ENCODE data around the gene CYB5B. TPM values are rescaled to one million over a fixed set of nuclear protein-coding genes. Genes with fewer than 3 reads are reported as not detected.

Gene CYB5B
- polyA plus RNA-seq, 1 experiment: 134 TPM

GRCh38 chr16:69511651-69512050, 87.2 kb downstream of the CYB5B start:
- no peak for DNase-seq (ENCODE audit: low read depth)
- ChIA-PET CTCF (no interaction called here), POLR2A (no interaction called here)
- no peak overlapping the region for H3K4me3 ChIP-seq (ENCODE audit: low read depth, low read length)
- TF ChIP-seq, protein P1, sequence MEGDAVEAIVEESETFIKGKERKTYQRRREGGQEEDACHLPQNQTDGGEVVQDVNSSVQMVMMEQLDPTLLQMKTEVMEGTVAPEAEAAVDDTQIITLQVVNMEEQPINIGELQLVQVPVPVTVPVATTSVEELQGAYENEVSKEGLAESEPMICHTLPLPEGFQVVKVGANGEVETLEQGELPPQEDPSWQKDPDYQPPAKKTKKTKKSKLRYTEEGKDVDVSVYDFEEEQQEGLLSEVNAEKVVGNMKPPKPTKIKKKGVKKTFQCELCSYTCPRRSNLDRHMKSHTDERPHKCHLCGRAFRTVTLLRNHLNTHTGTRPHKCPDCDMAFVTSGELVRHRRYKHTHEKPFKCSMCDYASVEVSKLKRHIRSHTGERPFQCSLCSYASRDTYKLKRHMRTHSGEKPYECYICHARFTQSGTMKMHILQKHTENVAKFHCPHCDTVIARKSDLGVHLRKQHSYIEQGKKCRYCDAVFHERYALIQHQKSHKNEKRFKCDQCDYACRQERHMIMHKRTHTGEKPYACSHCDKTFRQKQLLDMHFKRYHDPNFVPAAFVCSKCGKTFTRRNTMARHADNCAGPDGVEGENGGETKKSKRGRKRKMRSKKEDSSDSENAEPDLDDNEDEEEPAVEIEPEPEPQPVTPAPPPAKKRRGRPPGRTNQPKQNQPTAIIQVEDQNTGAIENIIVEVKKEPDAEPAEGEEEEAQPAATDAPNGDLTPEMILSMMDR (IDR thresholded peaks at IDR 0.05; ENCODE audit: insufficient read depth, low read depth, low read length): no peak
- no peaks in the 10 kb centered on the region for H3K36me3 ChIP-seq (ENCODE audit: control insufficient read depth, insufficient read depth, low read length)
- H3K27me3 ChIP-seq (ENCODE audit: control insufficient read depth, insufficient read depth, low read length): no peaks in the 10 kb centered on the region

DNA sequence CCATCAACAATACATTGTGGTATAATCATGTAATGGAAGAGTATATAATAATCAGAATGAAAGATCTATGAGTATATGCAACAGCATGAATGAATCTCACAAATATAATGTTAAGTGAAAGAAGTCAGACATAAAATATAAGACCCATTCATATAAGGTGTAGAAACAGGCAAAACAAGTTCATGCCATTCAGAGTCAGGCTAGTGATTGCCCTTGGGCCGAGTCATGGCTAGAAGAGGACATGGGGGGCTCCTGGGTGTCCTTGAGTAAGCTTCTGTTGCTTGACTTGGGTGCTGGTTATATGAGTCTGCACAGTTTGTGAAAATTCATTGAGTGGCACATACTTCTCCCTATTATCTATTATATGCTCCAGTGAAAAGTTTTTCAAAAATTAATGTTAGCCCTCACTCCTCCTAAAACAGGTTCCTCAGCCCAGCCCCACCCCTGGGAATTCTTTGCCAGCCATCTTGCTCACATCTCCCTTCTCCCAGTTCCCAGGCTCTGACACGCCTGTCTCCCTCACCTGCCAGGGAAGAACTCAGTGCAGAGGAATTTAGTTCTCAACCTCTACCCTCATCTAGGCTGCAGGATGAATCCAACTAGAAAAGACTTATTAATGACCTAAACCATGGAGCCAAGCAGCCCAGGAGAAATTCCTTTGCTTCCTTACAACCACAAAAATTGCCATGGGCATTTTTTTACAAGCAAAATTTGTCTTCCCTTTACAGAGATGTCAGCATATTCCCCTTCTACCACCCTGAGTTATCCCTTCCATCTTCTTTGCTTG, 89.0 kb downstream of the CYB5B start:
- Histone ChIP-seq H3K36me3 (ENCODE audit: control insufficient read depth, insufficient read depth, low read length) (no peaks in the 10 kb centered on the region), H3K4me3 (ENCODE audit: low read depth, low read length) (no peak overlapping the region), H3K27me3 (ENCODE audit: control insufficient read depth, insufficient read depth, low read length) (no peaks in the 10 kb centered on the region)
- peak; percentile 94 for DNase-seq (ENCODE audit: low read depth)
- ChIA-PET CTCF (interaction anchor here (0.6 kb wide), 1 partner anchor 117 kb away, joined by 4 read pairs; no protein-coding TSS in a partner anchor), POLR2A (no interaction called here)
- TF ChIP-seq, protein P1 (IDR thresholded peaks at IDR 0.05; ENCODE audit: insufficient read depth, low read depth, low read length): no peak

- ChIA-PET CTCF (no interaction called here), POLR2A (no interaction called here)
- Histone ChIP-seq H3K4me3 (ENCODE audit: low read depth, low read length) (no peak overlapping the region), H3K36me3 (ENCODE audit: control insufficient read depth, insufficient read depth, low read length) (no peaks in the 10 kb centered on the region), H3K27me3 (ENCODE audit: control insufficient read depth, insufficient read depth, low read length) (no peaks in the 10 kb centered on the region)
- TF ChIP-seq, protein P1 (IDR thresholded peaks at IDR 0.05; ENCODE audit: insufficient read depth, low read depth, low read length): no peak
- DNase-seq (ENCODE audit: low read depth): no peak
These were observed 89.9 kb downstream of the CYB5B start for GRCh38 chr16:69514356-69514755.

Other genes starting within 250 kb of the CYB5B start
- 43.1 and 50.5 TPM in 2 replicates for gene SNTB2, start 237.5 kb upstream of the CYB5B start, polyA plus RNA-seq (2011; rRNA removed)
- 14.5 and 19.4 TPM in 2 replicates for gene VPS4A, start 113.3 kb upstream of the CYB5B start, polyA plus RNA-seq (2011; rRNA removed)
- 4.0 and 6.4 TPM in 2 replicates for gene PDF, start 94.0 kb upstream of the CYB5B start, polyA plus RNA-seq (2011; rRNA removed)
- gene COG8, start 85.1 kb upstream of the CYB5B start, polyA plus RNA-seq (2011; rRNA removed): 25.2 and 31.6 TPM in 2 replicates
- 6.4 and 9.1 TPM in 2 replicates for gene NIP7, start 84.8 kb upstream of the CYB5B start, polyA plus RNA-seq (2011; rRNA removed)
- gene TMED6, start 72.8 kb upstream of the CYB5B start, polyA plus RNA-seq (2011; rRNA removed): 0.13 TPM in 1 of 2 replicates, not detected in the other
- 9.2 and 11.6 TPM in 2 replicates for gene TERF2, start 38.6 kb upstream of the CYB5B start, polyA plus RNA-seq (2011; rRNA removed)
- gene NFAT5, start 141.3 kb downstream of the CYB5B start, polyA plus RNA-seq (2011; rRNA removed): 29.6 and 40.8 TPM in 2 replicates

Measured in BJ (cell line).